ENCODE data around the gene RPL32.
"Not testable (repeated sequence)": the region's sequence is repeated elsewhere in the genome, so short reads cannot be mapped to it uniquely, and the experiment has no call there.

Gene RPL32

GRCh38 chr3:12798559-12799179, 42.7 kb downstream of the RPL32 start:
- DNase-seq (ENCODE audit: low read depth) = no peak
- no peak overlapping the region for H3K4me3 ChIP-seq (ENCODE audit: low read length)
- no peaks in the 10 kb centered on the region for H3K36me3 ChIP-seq (ENCODE audit: control insufficient read depth, insufficient read depth, low read length, severe bottlenecking)
- H3K9ac ChIP-seq (ENCODE audit: low read length) = no peak overlapping the region
- H3K4me1 ChIP-seq (ENCODE audit: control insufficient read depth, insufficient read depth, low read length) = no peaks in the 10 kb centered on the region
- no peaks in the 10 kb centered on the region for H3K9me3 ChIP-seq (ENCODE audit: control insufficient read depth, low read length)
- peaks cover 7% of the 10 kb centered on the region for H3K27me3 ChIP-seq (replicated peaks; ENCODE audit: control insufficient read depth, insufficient read depth, low read length)

- Histone ChIP-seq H3K36me3 (ENCODE audit: control insufficient read depth, insufficient read depth, low read length, severe bottlenecking) (no peaks in the 10 kb centered on the region), H3K9me3 (ENCODE audit: control insufficient read depth, low read length) (no peaks in the 10 kb centered on the region), H3K9ac (ENCODE audit: low read length) (no peak overlapping the region), H3K4me1 (ENCODE audit: control insufficient read depth, insufficient read depth, low read length) (no peaks in the 10 kb centered on the region), H3K4me3 (ENCODE audit: low read length) (no peak overlapping the region), H3K27me3 (replicated peaks; ENCODE audit: control insufficient read depth, insufficient read depth, low read length) (peaks cover 7% of the 10 kb centered on the region)
- DNase-seq (ENCODE audit: low read depth) = no peak
These were observed 43.3 kb downstream of the RPL32 start for GRCh38 chr3:12797892-12798558.

- no peak overlapping the region for H3K9ac ChIP-seq (ENCODE audit: low read length)
- H3K4me1 ChIP-seq (ENCODE audit: control insufficient read depth, insufficient read depth, low read length) = no peaks in the 10 kb centered on the region
- no peak for DNase-seq (ENCODE audit: low read depth)
- H3K9me3 ChIP-seq (ENCODE audit: control insufficient read depth, low read length) = no peaks in the 10 kb centered on the region
- no peaks in the 10 kb centered on the region for H3K36me3 ChIP-seq (ENCODE audit: control insufficient read depth, insufficient read depth, low read length, severe bottlenecking)
- no peak overlapping the region for H3K4me3 ChIP-seq (ENCODE audit: low read length)
- H3K27me3 ChIP-seq (replicated peaks; ENCODE audit: control insufficient read depth, insufficient read depth, low read length) = peaks cover 7% of the 10 kb centered on the region
These were observed 44.1 kb downstream of the RPL32 start for GRCh38 chr3:12797124-12797891.

- H3K4me3 ChIP-seq (ENCODE audit: low read length) = peak within 1 kb of the TSS; percentile 75
- H3K4me1 ChIP-seq (ENCODE audit: control insufficient read depth, insufficient read depth, low read length) = no peaks in the 10 kb centered on the region
- no peaks in the 10 kb centered on the region for H3K9me3 ChIP-seq (ENCODE audit: control insufficient read depth, low read length)
- no peaks in the 10 kb centered on the region for H3K36me3 ChIP-seq (ENCODE audit: control insufficient read depth, insufficient read depth, low read length, severe bottlenecking)
- H3K27me3 ChIP-seq (replicated peaks; ENCODE audit: control insufficient read depth, insufficient read depth, low read length) = peaks cover 7% of the 10 kb centered on the region
- peak; percentile 70 for DNase-seq (ENCODE audit: low read depth)
- peak within 1 kb of the TSS; percentile 52 for H3K9ac ChIP-seq (ENCODE audit: low read length)
These were observed 44.9 kb downstream of the RPL32 start, which contains the start of gene CAND2 for GRCh38 chr3:12796171-12797123. CAND2 (plus strand) TSS chr3:12796680; CDS start chr3:12796721, 41 bp downstream.

GRCh38 chr3:12793701-12794100, 47.7 kb downstream of the RPL32 start:
- no peaks in the 10 kb centered on the region for H3K4me1 ChIP-seq (ENCODE audit: control insufficient read depth, insufficient read depth, low read length)
- no peaks in the 10 kb centered on the region for H3K36me3 ChIP-seq (ENCODE audit: control insufficient read depth, insufficient read depth, low read length, severe bottlenecking)
- DNase-seq (ENCODE audit: low read depth) = no peak
- H3K4me3 ChIP-seq (ENCODE audit: low read length) = no peak overlapping the region
- peaks cover 13% of the 10 kb centered on the region for H3K27me3 ChIP-seq (replicated peaks; ENCODE audit: control insufficient read depth, insufficient read depth, low read length)
- H3K9me3 ChIP-seq (ENCODE audit: control insufficient read depth, low read length) = no peaks in the 10 kb centered on the region
- H3K9ac ChIP-seq (ENCODE audit: low read length) = no peak overlapping the region

- H3K36me3 ChIP-seq (ENCODE audit: control insufficient read depth, insufficient read depth, low read length, severe bottlenecking) = no peaks in the 10 kb centered on the region
- H3K9ac ChIP-seq (ENCODE audit: low read length) = no peak overlapping the region
- no peak for DNase-seq (ENCODE audit: low read depth)
These were observed 49.9 kb downstream of the RPL32 start for GRCh38 chr3:12791430-12791829.

GRCh38 chr3:12787967-12788690, 53.2 kb downstream of the RPL32 start:
- not testable (repeated sequence) for H3K36me3 ChIP-seq (ENCODE audit: control insufficient read depth, insufficient read depth, low read length, severe bottlenecking); H3K4me1 ChIP-seq (ENCODE audit: control insufficient read depth, insufficient read depth, low read length); H3K9me3 ChIP-seq (ENCODE audit: control insufficient read depth, low read length); H3K4me3 ChIP-seq (ENCODE audit: low read length); DNase-seq (ENCODE audit: low read depth); H3K9ac ChIP-seq (ENCODE audit: low read length)
- H3K27me3 ChIP-seq (replicated peaks; ENCODE audit: control insufficient read depth, insufficient read depth, low read length) = peaks cover 23% of the 10 kb centered on the region

More at GRCh38 chr3:12791430-12791829, 49.9 kb downstream of the RPL32 start:
- Histone ChIP-seq H3K4me3 (ENCODE audit: low read length) (no peak overlapping the region), H3K27me3 (replicated peaks; ENCODE audit: control insufficient read depth, insufficient read depth, low read length) (peaks cover 13% of the 10 kb centered on the region), H3K4me1 (ENCODE audit: control insufficient read depth, insufficient read depth, low read length) (no peaks in the 10 kb centered on the region), H3K9me3 (ENCODE audit: control insufficient read depth, low read length) (no peaks in the 10 kb centered on the region)

GRCh38 chr3:12787346-12787745, 54.0 kb downstream of the RPL32 start:
- not testable (repeated sequence) for H3K9ac ChIP-seq (ENCODE audit: low read length); H3K4me1 ChIP-seq (ENCODE audit: control insufficient read depth, insufficient read depth, low read length); H3K9me3 ChIP-seq (ENCODE audit: control insufficient read depth, low read length); H3K36me3 ChIP-seq (ENCODE audit: control insufficient read depth, insufficient read depth, low read length, severe bottlenecking); H3K4me3 ChIP-seq (ENCODE audit: low read length)
- DNase-seq (ENCODE audit: low read depth) = peak; percentile 49
- H3K27me3 ChIP-seq (replicated peaks; ENCODE audit: control insufficient read depth, insufficient read depth, low read length) = peaks cover 31% of the 10 kb centered on the region

GRCh38 chr3:12785096-12785495, 56.3 kb downstream of the RPL32 start:
- no peak for DNase-seq (ENCODE audit: low read depth)
- Histone ChIP-seq H3K4me3 (ENCODE audit: low read length) (no peak overlapping the region), H3K9ac (ENCODE audit: low read length) (no peak overlapping the region)

More at GRCh38 chr3:12785096-12785495, 56.3 kb downstream of the RPL32 start:
- H3K27me3 ChIP-seq (replicated peaks; ENCODE audit: control insufficient read depth, insufficient read depth, low read length) = peaks cover 27% of the 10 kb centered on the region
- H3K4me1 ChIP-seq (ENCODE audit: control insufficient read depth, insufficient read depth, low read length) = no peaks in the 10 kb centered on the region
- no peaks in the 10 kb centered on the region for H3K9me3 ChIP-seq (ENCODE audit: control insufficient read depth, low read length)
- no peaks in the 10 kb centered on the region for H3K36me3 ChIP-seq (ENCODE audit: control insufficient read depth, insufficient read depth, low read length, severe bottlenecking)
